Prostate gland (tissue), 2 donors: ENCODE results near the gene SPSB3.

Experiments used
- POLR2A ChIP-seq: fragments of 450-650 bp; IDR thresholded peaks from one replicate; pipeline ENCODE4 v1.6.1; 2016; ENCODE audit warnings: antibody characterized with exemption, mild to moderate bottlenecking
- POLR2AphosphoS5 ChIP-seq: sonication (generic); formaldehyde crosslinking; IDR thresholded peaks from one replicate; pipeline ENCODE4 v1.6.1; 2017; ENCODE audit warnings: antibody characterized with exemption
- TF ChIP-seq, protein P1 (sequence below), 4 experiments: fragments of 200-600 bp in 2 of 4; fragments of 450-650 bp in 2 of 4; sonication (generic) in 2 of 4; IDR thresholded peaks; 1 replicate in 3 of 4; 2 replicates in 1 of 4; pipeline ENCODE4 v1.5.1; 2016 to 2019; ENCODE audit warnings: antibody characterized with exemption in 4 of 4, mild to moderate bottlenecking in 2 of 4, moderate library complexity in 2 of 4

DNA sequence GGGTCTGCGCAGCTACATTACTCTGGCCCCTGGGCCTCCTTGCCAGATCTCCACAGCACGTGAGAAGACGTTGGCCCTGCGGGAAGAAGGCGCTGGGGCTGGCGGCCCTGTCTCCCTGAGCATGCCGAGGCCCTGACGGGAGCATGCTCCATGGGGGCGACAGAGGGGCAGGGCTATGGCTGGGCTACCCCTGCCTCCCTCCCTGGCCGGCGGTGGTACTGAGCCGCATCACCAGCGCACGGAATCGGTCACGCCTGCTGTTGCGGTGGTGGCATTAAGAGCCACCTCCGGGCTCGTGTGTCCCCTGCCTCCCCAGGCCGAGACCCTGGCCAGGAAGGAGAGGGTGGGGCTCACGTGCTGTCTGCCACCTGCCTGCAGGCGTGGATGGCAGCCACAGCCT, 48.2 kb downstream of the SPSB3 start:
- TF ChIP-seq POLR2A (no peak), POLR2AphosphoS5 (no peak)
- TF ChIP-seq, protein P1, sequence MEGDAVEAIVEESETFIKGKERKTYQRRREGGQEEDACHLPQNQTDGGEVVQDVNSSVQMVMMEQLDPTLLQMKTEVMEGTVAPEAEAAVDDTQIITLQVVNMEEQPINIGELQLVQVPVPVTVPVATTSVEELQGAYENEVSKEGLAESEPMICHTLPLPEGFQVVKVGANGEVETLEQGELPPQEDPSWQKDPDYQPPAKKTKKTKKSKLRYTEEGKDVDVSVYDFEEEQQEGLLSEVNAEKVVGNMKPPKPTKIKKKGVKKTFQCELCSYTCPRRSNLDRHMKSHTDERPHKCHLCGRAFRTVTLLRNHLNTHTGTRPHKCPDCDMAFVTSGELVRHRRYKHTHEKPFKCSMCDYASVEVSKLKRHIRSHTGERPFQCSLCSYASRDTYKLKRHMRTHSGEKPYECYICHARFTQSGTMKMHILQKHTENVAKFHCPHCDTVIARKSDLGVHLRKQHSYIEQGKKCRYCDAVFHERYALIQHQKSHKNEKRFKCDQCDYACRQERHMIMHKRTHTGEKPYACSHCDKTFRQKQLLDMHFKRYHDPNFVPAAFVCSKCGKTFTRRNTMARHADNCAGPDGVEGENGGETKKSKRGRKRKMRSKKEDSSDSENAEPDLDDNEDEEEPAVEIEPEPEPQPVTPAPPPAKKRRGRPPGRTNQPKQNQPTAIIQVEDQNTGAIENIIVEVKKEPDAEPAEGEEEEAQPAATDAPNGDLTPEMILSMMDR (IDR thresholded peaks at IDR 0.05), result no peak
